Measurements from ENCODE around the gene TBL1XR1.

Gene TBL1XR1

GRCh38 chr3:177108648-177109047 lies 88.6 kb downstream of the TBL1XR1 start:
- peaks cover 72% of the 10 kb centered on the region for H4K20me1 ChIP-seq (ENCODE audit: insufficient read depth)

GRCh38 chr3:177107461-177108239 lies 89.6 kb downstream of the TBL1XR1 start:
- peaks cover 94% of the 10 kb centered on the region for H3K4me1 ChIP-seq (ENCODE audit: low read depth, poor library complexity, severe bottlenecking)
- H4K20me1 ChIP-seq (ENCODE audit: insufficient read depth): peaks cover 79% of the 10 kb centered on the region
- H3K27ac ChIP-seq: no peak overlapping the region
- no peaks in the 10 kb centered on the region for H3K36me3 ChIP-seq (ENCODE audit: insufficient read depth)
- H3K27me3 ChIP-seq (ENCODE audit: insufficient read depth, low read depth): no peaks in the 10 kb centered on the region
- no peak overlapping the region for H3K4me3 ChIP-seq (IDR thresholded peaks at IDR 0.05; ENCODE audit: insufficient read depth, low read depth, low read length)
- H3K4me2 ChIP-seq: no peak overlapping the region
- H2AFZ ChIP-seq (ENCODE audit: low read depth): no peak overlapping the region
- no peak overlapping the region for H3K9ac ChIP-seq
- peaks cover 99% of the 10 kb centered on the region for H3K79me2 ChIP-seq (ENCODE audit: insufficient read depth, low read depth)
- no peak for TF ChIP-seq CTCF (conservative IDR thresholded peaks at IDR 0.05; ENCODE audit: low read depth, low read length)

More at GRCh38 chr3:177108648-177109047, 88.6 kb downstream of the TBL1XR1 start:
- Histone ChIP-seq H3K36me3 (ENCODE audit: insufficient read depth) (no peaks in the 10 kb centered on the region), H3K4me3 (IDR thresholded peaks at IDR 0.05; ENCODE audit: insufficient read depth, low read depth, low read length) (peak overlapping the region; percentile 3), H3K79me2 (ENCODE audit: insufficient read depth, low read depth) (peaks cover 99% of the 10 kb centered on the region), H3K4me2 (peak overlapping the region; percentile 22), H3K9ac (no peak overlapping the region), H3K27ac (no peak overlapping the region), H3K27me3 (ENCODE audit: insufficient read depth, low read depth) (no peaks in the 10 kb centered on the region), H3K4me1 (ENCODE audit: low read depth, poor library complexity, severe bottlenecking) (peaks cover 95% of the 10 kb centered on the region), H2AFZ (ENCODE audit: low read depth) (no peak overlapping the region)
- no peak for TF ChIP-seq CTCF (conservative IDR thresholded peaks at IDR 0.05; ENCODE audit: low read depth, low read length)

- peaks cover 85% of the 10 kb centered on the region for H4K20me1 ChIP-seq (ENCODE audit: insufficient read depth)
- H3K27ac ChIP-seq: no peak overlapping the region
Measured at GRCh38 chr3:177106594-177106993, 90.7 kb downstream of the TBL1XR1 start.

GRCh38 chr3:177106184-177106583 lies 91.1 kb downstream of the TBL1XR1 start:
- TF ChIP-seq CTCF (conservative IDR thresholded peaks at IDR 0.05; ENCODE audit: low read depth, low read length): no peak
- Histone ChIP-seq H3K4me3 (IDR thresholded peaks at IDR 0.05; ENCODE audit: insufficient read depth, low read depth, low read length) (no peak overlapping the region), H3K27ac (no peak overlapping the region), H3K27me3 (ENCODE audit: insufficient read depth, low read depth) (no peaks in the 10 kb centered on the region), H3K4me1 (ENCODE audit: low read depth, poor library complexity, severe bottlenecking) (peaks cover 81% of the 10 kb centered on the region), H3K4me2 (no peak overlapping the region), H3K79me2 (ENCODE audit: insufficient read depth, low read depth) (peaks cover 100% of the 10 kb centered on the region), H4K20me1 (ENCODE audit: insufficient read depth) (peaks cover 82% of the 10 kb centered on the region), H2AFZ (ENCODE audit: low read depth) (no peak overlapping the region), H3K36me3 (ENCODE audit: insufficient read depth) (no peaks in the 10 kb centered on the region), H3K9ac (no peak overlapping the region)

More at GRCh38 chr3:177106594-177106993, 90.7 kb downstream of the TBL1XR1 start:
- peaks cover 85% of the 10 kb centered on the region for H3K4me1 ChIP-seq (ENCODE audit: low read depth, poor library complexity, severe bottlenecking)
- H3K4me3 ChIP-seq (IDR thresholded peaks at IDR 0.05; ENCODE audit: insufficient read depth, low read depth, low read length): no peak overlapping the region
- peaks cover 100% of the 10 kb centered on the region for H3K79me2 ChIP-seq (ENCODE audit: insufficient read depth, low read depth)
- no peak overlapping the region for H3K4me2 ChIP-seq
- H3K27me3 ChIP-seq (ENCODE audit: insufficient read depth, low read depth): no peaks in the 10 kb centered on the region
- H3K36me3 ChIP-seq (ENCODE audit: insufficient read depth): no peaks in the 10 kb centered on the region
- no peak overlapping the region for H2AFZ ChIP-seq (ENCODE audit: low read depth)
- H3K9ac ChIP-seq: no peak overlapping the region
- no peak for TF ChIP-seq CTCF (conservative IDR thresholded peaks at IDR 0.05; ENCODE audit: low read depth, low read length)
